Lower leg skin (tissue), 4 donors: ENCODE results near the gene CTNS. TPM values are rescaled to one million over a fixed set of nuclear protein-coding genes. Genes with fewer than 3 reads are reported as not detected.
A peak's percentile ranks its signal among the peaks of the same experiment; 100 is the strongest.

Experiments
- DNase-seq, 2 donors: peaks; one replicate each; pipeline ENCODE4 v3.0.0-alpha.2; 2019; ENCODE audit warnings: low spot score in 2 of 2
- H3K4me3 ChIP-seq: fragments of 200-600 bp; sonication (generic); 2 replicates; pipeline ENCODE4 v1.5.1; 2017; ENCODE audit warnings: mild to moderate bottlenecking, low read depth; ENCODE audit not compliant: poor library complexity, severe bottlenecking
- CTCF ChIP-seq, 3 donors: fragments of 450-650 bp; IDR thresholded peaks; one replicate each; pipeline ENCODE4 v1.5.1; 2016; ENCODE audit warnings: antibody characterized with exemption in 3 of 3, mild to moderate bottlenecking in 3 of 3, moderate library complexity in 2 of 3
- POLR2A ChIP-seq, 2 donors: fragments of 450-650 bp; IDR thresholded peaks; one replicate each; pipeline ENCODE4 v1.6.1; 2016 to 2017; ENCODE audit warnings: antibody characterized with exemption in 2 of 2, mild to moderate bottlenecking in 1 of 2, moderate library complexity in 1 of 2
- WGBS, 2 donors: methylation state at CpG; one replicate each; pipeline ENCODE4 v1.1.5; 2018; 5-methylcytosine and 5-hydroxymethylcytosine counted together
- intact Hi-C: fragments of 100-400 bp; cut with DNase I; formaldehyde crosslinking; loops from one replicate; pipeline ENCODE4 v1.15.0; 2023; ENCODE audit warnings: low total_unique reads
- total RNA-seq, 4 donors: library from RNA; depleted of rRNA; stranded (reverse); fragments of >200 nt; gene quantifications; one replicate each; pipeline ENCODE4 v1.1.0, GENCODE V29; 2016

CTNS gene
- total RNA-seq, 4 donors from 2014 or later: 23.7 to 40.0 (median 29.6) TPM

- TF ChIP-seq CTCF (IDR thresholded peaks at IDR 0.05) (no peak), POLR2A (IDR thresholded peaks at IDR 0.05) (no peak)
- no peak overlapping the region for H3K4me3 ChIP-seq
- DNase-seq: no peak
- 62 to 69% methylated on average over 19 to 21 of the region's 23 CpGs for WGBS, 2 donors
- intact Hi-C loops: no loop called here
These were observed 23.8 kb downstream of the CTNS start for GRCh38 chr17:3660311-3660891.

- WGBS, 2 donors: 86 to 90% methylated on average over 33 of the region's 33 CpGs
- TF ChIP-seq POLR2A (IDR thresholded peaks at IDR 0.05) (no peak), CTCF (IDR thresholded peaks at IDR 0.05) (no peak)
- intact Hi-C loops: no loop called here
- H3K4me3 ChIP-seq: no peak overlapping the region
- DNase-seq: no peak
These were observed 26.8 kb downstream of the CTNS start for GRCh38 chr17:3663102-3664011.

GRCh38 chr17:3665834-3666233, 29.3 kb downstream of the CTNS start:
- no peak overlapping the region for H3K4me3 ChIP-seq
- TF ChIP-seq POLR2A (IDR thresholded peaks at IDR 0.05) (no peak), CTCF (IDR thresholded peaks at IDR 0.05) (no peak)
- no peak for DNase-seq
- WGBS, 2 donors: 35 to 37% methylated on average over 5 of the region's 5 CpGs
- intact Hi-C loops: no loop called here

- H3K4me3 ChIP-seq: no peak overlapping the region
- no peak for DNase-seq
- intact Hi-C loops: no loop called here
- 42 to 51% methylated on average over 6 of the region's 6 CpGs for WGBS, 2 donors
- no peak for TF ChIP-seq POLR2A (IDR thresholded peaks at IDR 0.05)
- TF ChIP-seq CTCF (IDR thresholded peaks at IDR 0.05): no peak
These were observed 30.0 kb downstream of the CTNS start for GRCh38 chr17:3666516-3666915.

- WGBS, 2 donors: 4% methylated on average over 30 to 31 of the region's 39 CpGs
- peak; percentile 74 to 97 for DNase-seq
- TF ChIP-seq CTCF (IDR thresholded peaks at IDR 0.05): no peak
- TF ChIP-seq POLR2A (IDR thresholded peaks at IDR 0.05): no peak
- peak overlapping the region; percentile 79 for H3K4me3 ChIP-seq
- intact Hi-C loops: no loop called here
These were observed 31.1 kb downstream of the CTNS start for GRCh38 chr17:3667366-3668278.
